ENCODE data around the gene GPC5.

The GPC5 gene

GRCh38 chr13:91630946-91631345, 232.5 kb downstream of the GPC5 start:
- H3K4ac ChIP-seq (ENCODE audit: low read depth, low read length): no peak overlapping the region
- no peak overlapping the region for H2AK5ac ChIP-seq (ENCODE audit: low read length)
- H3K9me3 ChIP-seq (ENCODE audit: insufficient read depth, low read depth, low read length): no peaks in the 10 kb centered on the region
- H3K4me3 ChIP-seq (ENCODE audit: low read depth, low read length): no peak overlapping the region
- no peak overlapping the region for H3K23ac ChIP-seq (ENCODE audit: low read length)
- no peak overlapping the region for H3K14ac ChIP-seq (ENCODE audit: low read length)
- no peak overlapping the region for H3K4me2 ChIP-seq (ENCODE audit: low read length)
- no peak overlapping the region for H2BK120ac ChIP-seq (ENCODE audit: insufficient read depth, low read length, poor library complexity)
- H4K8ac ChIP-seq (ENCODE audit: low read depth, low read length): no peak overlapping the region
- H3K4me1 ChIP-seq (ENCODE audit: control insufficient read depth in 1 of 2, insufficient read depth in 2 of 2, low read length in 2 of 2): no peaks in the 10 kb centered on the region
- no peak overlapping the region for H3K9ac ChIP-seq (ENCODE audit: low read length)
- H4K12ac ChIP-seq (ENCODE audit: low read depth, low read length): no peak overlapping the region
- no peak overlapping the region for H4K91ac ChIP-seq (ENCODE audit: low read depth, low read length)
- no peaks in the 10 kb centered on the region for H3K36me3 ChIP-seq (ENCODE audit: control insufficient read depth in 1 of 2, insufficient read depth in 2 of 2, low read length in 2 of 2)
- no peaks in the 10 kb centered on the region for H3K79me2 ChIP-seq (ENCODE audit: control insufficient read depth, insufficient read depth, low read length, poor library complexity)
- no peak overlapping the region for H2BK5ac ChIP-seq (ENCODE audit: low read depth, low read length, poor library complexity)
- no peaks in the 10 kb centered on the region for H3K27me3 ChIP-seq (ENCODE audit: insufficient read depth, low read length)
- no peak overlapping the region for H2AFZ ChIP-seq (ENCODE audit: insufficient read depth, low read length, poor library complexity)
- H3K79me1 ChIP-seq (ENCODE audit: low read length): no peaks in the 10 kb centered on the region
- H3K18ac ChIP-seq (ENCODE audit: low read length): no peak overlapping the region
- DNase-seq: no peak
- H2BK12ac ChIP-seq (ENCODE audit: low read length): no peak overlapping the region
- no peak overlapping the region for H3K27ac ChIP-seq (ENCODE audit: low read depth, low read length)
- no CpG with 5 or more reads among the region's 1 CpG for WGBS (ENCODE audit: extremely low coverage, insufficient coverage, insufficient read length)

GRCh38 chr13:91632086-91632485, 233.7 kb downstream of the GPC5 start:
- H3K27ac ChIP-seq (ENCODE audit: low read depth, low read length): no peak overlapping the region
- no peak overlapping the region for H2AFZ ChIP-seq (ENCODE audit: insufficient read depth, low read length, poor library complexity)
- H4K91ac ChIP-seq (ENCODE audit: low read depth, low read length): no peak overlapping the region
- H2BK120ac ChIP-seq (ENCODE audit: insufficient read depth, low read length, poor library complexity): no peak overlapping the region
- no peak overlapping the region for H3K14ac ChIP-seq (ENCODE audit: low read length)
- no peaks in the 10 kb centered on the region for H3K27me3 ChIP-seq (ENCODE audit: insufficient read depth, low read length)
- H2BK5ac ChIP-seq (ENCODE audit: low read depth, low read length, poor library complexity): no peak overlapping the region
- no peak overlapping the region for H2BK12ac ChIP-seq (ENCODE audit: low read length)
- no peak overlapping the region for H4K8ac ChIP-seq (ENCODE audit: low read depth, low read length)
- H3K18ac ChIP-seq (ENCODE audit: low read length): no peak overlapping the region
- DNase-seq: no peak
- no CpG with 5 or more reads among the region's 3 CpGs for whole genome bisulfite sequencing (ENCODE audit: extremely low coverage, insufficient coverage, insufficient read length)
- H3K4me1 ChIP-seq (ENCODE audit: control insufficient read depth in 1 of 2, insufficient read depth in 2 of 2, low read length in 2 of 2): no peaks in the 10 kb centered on the region
- H3K4ac ChIP-seq (ENCODE audit: low read depth, low read length): no peak overlapping the region
- no peaks in the 10 kb centered on the region for H3K36me3 ChIP-seq (ENCODE audit: control insufficient read depth in 1 of 2, insufficient read depth in 2 of 2, low read length in 2 of 2)
- no peak overlapping the region for H2AK5ac ChIP-seq (ENCODE audit: low read length)
- no peaks in the 10 kb centered on the region for H3K9me3 ChIP-seq (ENCODE audit: insufficient read depth, low read depth, low read length)
- no peak overlapping the region for H3K4me2 ChIP-seq (ENCODE audit: low read length)
- H3K9ac ChIP-seq (ENCODE audit: low read length): no peak overlapping the region
- H4K12ac ChIP-seq (ENCODE audit: low read depth, low read length): no peak overlapping the region
- H3K23ac ChIP-seq (ENCODE audit: low read length): no peak overlapping the region
- H3K79me2 ChIP-seq (ENCODE audit: control insufficient read depth, insufficient read depth, low read length, poor library complexity): no peaks in the 10 kb centered on the region
- H3K79me1 ChIP-seq (ENCODE audit: low read length): no peaks in the 10 kb centered on the region
- H3K4me3 ChIP-seq (ENCODE audit: low read depth, low read length): no peak overlapping the region

GRCh38 chr13:91639330-91639729, 240.9 kb downstream of the GPC5 start:
- H3K18ac ChIP-seq (ENCODE audit: low read length): no peak overlapping the region
- H3K4me2 ChIP-seq (ENCODE audit: low read length): no peak overlapping the region
- no peak overlapping the region for H4K91ac ChIP-seq (ENCODE audit: low read depth, low read length)
- H2BK12ac ChIP-seq (ENCODE audit: low read length): no peak overlapping the region
- H2AFZ ChIP-seq (ENCODE audit: insufficient read depth, low read length, poor library complexity): no peak overlapping the region
- WGBS (ENCODE audit: extremely low coverage, insufficient coverage, insufficient read length): no CpG with 5 or more reads among the region's 5 CpGs
- H3K4me3 ChIP-seq (ENCODE audit: low read depth, low read length): no peak overlapping the region
- no peak overlapping the region for H3K27ac ChIP-seq (ENCODE audit: low read depth, low read length)
- H2AK5ac ChIP-seq (ENCODE audit: low read length): no peak overlapping the region
- H2BK5ac ChIP-seq (ENCODE audit: low read depth, low read length, poor library complexity): no peak overlapping the region
- H3K79me1 ChIP-seq (ENCODE audit: low read length): no peaks in the 10 kb centered on the region
- no peak overlapping the region for H3K9ac ChIP-seq (ENCODE audit: low read length)
- H4K8ac ChIP-seq (ENCODE audit: low read depth, low read length): no peak overlapping the region
- no peak overlapping the region for H3K4ac ChIP-seq (ENCODE audit: low read depth, low read length)
- H3K23ac ChIP-seq (ENCODE audit: low read length): no peak overlapping the region
- no peaks in the 10 kb centered on the region for H3K79me2 ChIP-seq (ENCODE audit: control insufficient read depth, insufficient read depth, low read length, poor library complexity)
- H4K12ac ChIP-seq (ENCODE audit: low read depth, low read length): no peak overlapping the region
- H3K4me1 ChIP-seq (ENCODE audit: control insufficient read depth in 1 of 2, insufficient read depth in 2 of 2, low read length in 2 of 2): no peaks in the 10 kb centered on the region
- H3K36me3 ChIP-seq (ENCODE audit: control insufficient read depth in 1 of 2, insufficient read depth in 2 of 2, low read length in 2 of 2): no peaks in the 10 kb centered on the region
- no peak overlapping the region for H2BK120ac ChIP-seq (ENCODE audit: insufficient read depth, low read length, poor library complexity)
- no peaks in the 10 kb centered on the region for H3K27me3 ChIP-seq (ENCODE audit: insufficient read depth, low read length)
- DNase-seq: no peak
- H3K14ac ChIP-seq (ENCODE audit: low read length): no peak overlapping the region
- H3K9me3 ChIP-seq (ENCODE audit: insufficient read depth, low read depth, low read length): no peaks in the 10 kb centered on the region

GRCh38 chr13:91643394-91643793, 245.0 kb downstream of the GPC5 start:
- Histone ChIP-seq H2BK5ac (ENCODE audit: low read depth, low read length, poor library complexity) (no peak overlapping the region), H4K12ac (ENCODE audit: low read depth, low read length) (no peak overlapping the region)

More at GRCh38 chr13:91643394-91643793, 245.0 kb downstream of the GPC5 start:
- Histone ChIP-seq H3K4me1 (ENCODE audit: control insufficient read depth in 1 of 2, insufficient read depth in 2 of 2, low read length in 2 of 2) (no peaks in the 10 kb centered on the region), H3K4ac (ENCODE audit: low read depth, low read length) (no peak overlapping the region), H3K36me3 (ENCODE audit: control insufficient read depth in 1 of 2, insufficient read depth in 2 of 2, low read length in 2 of 2) (no peaks in the 10 kb centered on the region), H3K4me3 (ENCODE audit: low read depth, low read length) (no peak overlapping the region), H4K8ac (ENCODE audit: low read depth, low read length) (no peak overlapping the region), H3K79me1 (ENCODE audit: low read length) (no peaks in the 10 kb centered on the region), H3K4me2 (ENCODE audit: low read length) (no peak overlapping the region), H2BK120ac (ENCODE audit: insufficient read depth, low read length, poor library complexity) (no peak overlapping the region), H3K9me3 (ENCODE audit: insufficient read depth, low read depth, low read length) (no peaks in the 10 kb centered on the region), H2BK12ac (ENCODE audit: low read length) (no peak overlapping the region), H3K79me2 (ENCODE audit: control insufficient read depth, insufficient read depth, low read length, poor library complexity) (no peaks in the 10 kb centered on the region), H3K14ac (ENCODE audit: low read length) (no peak overlapping the region), H3K23ac (ENCODE audit: low read length) (no peak overlapping the region), H3K27me3 (ENCODE audit: insufficient read depth, low read length) (no peaks in the 10 kb centered on the region), H3K18ac (ENCODE audit: low read length) (no peak overlapping the region), H3K9ac (ENCODE audit: low read length) (no peak overlapping the region), H2AFZ (ENCODE audit: insufficient read depth, low read length, poor library complexity) (no peak overlapping the region), H2AK5ac (ENCODE audit: low read length) (no peak overlapping the region), H3K27ac (ENCODE audit: low read depth, low read length) (no peak overlapping the region), H4K91ac (ENCODE audit: low read depth, low read length) (no peak overlapping the region)
- no CpG with 5 or more reads among the region's 2 CpGs for WGBS (ENCODE audit: extremely low coverage, insufficient coverage, insufficient read length)
- no peak for DNase-seq
